HepG2 (cell line): ENCODE data around the gene CSNK2A1. TPM values are rescaled to one million over a fixed set of nuclear protein-coding genes. Genes with fewer than 3 reads are reported as not detected.
A peak's percentile ranks its signal among the peaks of the same experiment; 100 is the strongest.

Experiments
- CBX2 ChIP-seq, 2 experiments: fragments of 200-600 bp in 1 of 2; sonication (generic); formaldehyde crosslinking in 1 of 2; IDR thresholded peaks; 2 replicates each; pipeline versions ENCODE4 v1.7.0 to v1.8.1; 2018 to 2022; ENCODE audit warnings: low read depth in 2 of 2, low read length in 1 of 2, mild to moderate bottlenecking in 1 of 2, missing genetic modification reagents in 1 of 2
- HOXA5 ChIP-seq: sonication (generic); formaldehyde crosslinking; IDR thresholded peaks from 2 replicates; pipeline ENCODE4 v1.4.0; 2020; ENCODE audit warnings: missing genetic modification reagents
- PAF1 ChIP-seq: IDR thresholded peaks from 2 replicates; pipeline ENCODE4 v1.6.1; 2016; ENCODE audit warnings: missing genetic modification reagents, missing compliant biosample characterization
- SKIL ChIP-seq: sonication (generic); formaldehyde crosslinking; IDR thresholded peaks from 2 replicates; pipeline ENCODE4 v1.8.0; 2022; ENCODE audit warnings: missing genetic modification reagents, mild to moderate bottlenecking, moderate library complexity, borderline replicate concordance
- SNAPC4 ChIP-seq: sonication (generic); formaldehyde crosslinking; IDR thresholded peaks from 2 replicates; pipeline ENCODE4 v1.4.0; 2020; ENCODE audit warnings: mild to moderate bottlenecking, missing genetic modification reagents
- SOX6 ChIP-seq, 2 experiments: fragments of 450-650 bp in 1 of 2; sonication (generic) in 1 of 2; formaldehyde crosslinking in 1 of 2; IDR thresholded peaks; 2 replicates each; pipeline versions ENCODE4 v1.4.0 to v1.6.1; 2017 to 2020; ENCODE audit warnings: antibody characterized with exemption in 1 of 2, mild to moderate bottlenecking in 1 of 2, missing genetic modification reagents in 1 of 2
- SYNCRIP ChIP-seq: fragments of 200-400 bp; formaldehyde crosslinking; IDR thresholded peaks from 2 replicates; pipeline ENCODE4 v1.6.1; 2018; ENCODE audit warnings: mild to moderate bottlenecking, low read depth, low read length; ENCODE audit not compliant: insufficient read depth
- TBL1XR1 ChIP-seq: fragments of 150-350 bp; IDR thresholded peaks from 2 replicates; pipeline ENCODE4 v1.6.1; 2014; ENCODE audit warnings: borderline replicate concordance, low read length; ENCODE audit not compliant: partially characterized antibody
- ZNF253 ChIP-seq: sonication (generic); formaldehyde crosslinking; IDR thresholded peaks from 2 replicates; pipeline ENCODE4 v1.8.0; 2022; ENCODE audit warnings: mild to moderate bottlenecking, missing genetic modification reagents, borderline replicate concordance
- ZNF720 ChIP-seq: sonication (generic); formaldehyde crosslinking; IDR thresholded peaks from 2 replicates; pipeline ENCODE4 v1.4.0; 2020; ENCODE audit warnings: missing genetic modification reagents
- ZNF749 ChIP-seq: sonication (generic); formaldehyde crosslinking; IDR thresholded peaks from 2 replicates; pipeline ENCODE4 v1.8.0; 2022; ENCODE audit warnings: mild to moderate bottlenecking, missing genetic modification reagents, moderate library complexity, borderline replicate concordance
- ZNF878 ChIP-seq: sonication (generic); formaldehyde crosslinking; IDR thresholded peaks from 2 replicates; pipeline ENCODE4 v1.8.1; 2023; ENCODE audit warnings: mild to moderate bottlenecking, missing genetic modification reagents, moderate library complexity
- ZSCAN29 ChIP-seq: sonication (generic); formaldehyde crosslinking; conservative IDR thresholded peaks from 2 replicates; pipeline ENCODE4 v1.4.0; 2020; ENCODE audit warnings: mild to moderate bottlenecking, missing genetic modification reagents
- polyA plus RNA-seq, 8 experiments: library from polyadenylated mRNA; depleted of rRNA in 3 of 8; stranded (reverse) in 7 of 8; unstranded in 1 of 8; fragments of >200 nt; fragmentation: Illumina TruSeq in 4 of 8; extraction: Trizol in 4 of 8; gene quantifications; 2 replicates each; pipeline versions ENCODE4 v1.2.1 to v1.2.3, GENCODE V29; 2011 to 2016; ENCODE audit warnings: low read depth in 4 of 8, missing spikeins in 1 of 8, mixed read lengths in 1 of 8; ENCODE audit not compliant: insufficient read depth in 1 of 8
- total RNA-seq, 5 experiments: library from RNA; depleted of rRNA; stranded (reverse); fragments of >200 nt; fragmentation: Illumina TruSeq; extraction: Trizol; gene quantifications; 2 replicates each; pipeline ENCODE4 v1.2.3, GENCODE V29; 2016; ENCODE audit warnings: low read depth in 1 of 5
- TF ChIP-seq, protein P1 (sequence below): sonication (generic); formaldehyde crosslinking; IDR thresholded peaks from 2 replicates; pipeline ENCODE4 v1.5.0; 2020; ENCODE audit warnings: missing genetic modification reagents
- TF ChIP-seq, protein P2 (sequence below): sonication (generic); formaldehyde crosslinking; IDR thresholded peaks from 2 replicates; pipeline ENCODE4 v1.4.0; 2020; ENCODE audit warnings: mild to moderate bottlenecking, missing genetic modification reagents

Gene CSNK2A1
- total and polyA plus RNA-seq, 2 of the 13 experiments (the other 11 are each of a cell fraction or from before 2014, with no cell fraction given) = 153 to 231 TPM

GRCh38 chr20:542777-543368, 717 bp downstream of the CSNK2A1 start (continued):
- TF ChIP-seq, protein P1, sequence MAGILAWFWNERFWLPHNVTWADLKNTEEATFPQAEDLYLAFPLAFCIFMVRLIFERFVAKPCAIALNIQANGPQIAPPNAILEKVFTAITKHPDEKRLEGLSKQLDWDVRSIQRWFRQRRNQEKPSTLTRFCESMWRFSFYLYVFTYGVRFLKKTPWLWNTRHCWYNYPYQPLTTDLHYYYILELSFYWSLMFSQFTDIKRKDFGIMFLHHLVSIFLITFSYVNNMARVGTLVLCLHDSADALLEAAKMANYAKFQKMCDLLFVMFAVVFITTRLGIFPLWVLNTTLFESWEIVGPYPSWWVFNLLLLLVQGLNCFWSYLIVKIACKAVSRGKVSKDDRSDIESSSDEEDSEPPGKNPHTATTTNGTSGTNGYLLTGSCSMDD (CRISPR knock-in tag) = no peak
- TF ChIP-seq ZNF749 (no peak), CBX2 (IDR thresholded peaks at IDR 0.05; ENCODE audit: low read depth, low read length) (no peak), CBX2 (CRISPR knock-in tag; IDR thresholded peaks at IDR 0.05; ENCODE audit: low read depth) (no peak), ZNF253 (CRISPR knock-in tag) (no peak), SOX6 (IDR thresholded peaks at IDR 0.05) (no peak), SOX6 (CRISPR knock-in tag; IDR thresholded peaks at IDR 0.05) (no peak), SKIL (CRISPR knock-in tag) (no peak; the same call in 1 of the 2 replicates), SYNCRIP (no peak), PAF1 (CRISPR knock-in tag) (no peak), TBL1XR1 (no peak), HOXA5 (0 out of 2 replicates have a peak, but pooled peaks have one; percentile 22), ZSCAN29 (CRISPR knock-in tag) (no peak), ZNF720 (CRISPR knock-in tag) (no peak), ZNF878 (CRISPR knock-in tag) (no peak), SNAPC4 (CRISPR knock-in tag) (no peak)
- TF ChIP-seq, protein P2, sequence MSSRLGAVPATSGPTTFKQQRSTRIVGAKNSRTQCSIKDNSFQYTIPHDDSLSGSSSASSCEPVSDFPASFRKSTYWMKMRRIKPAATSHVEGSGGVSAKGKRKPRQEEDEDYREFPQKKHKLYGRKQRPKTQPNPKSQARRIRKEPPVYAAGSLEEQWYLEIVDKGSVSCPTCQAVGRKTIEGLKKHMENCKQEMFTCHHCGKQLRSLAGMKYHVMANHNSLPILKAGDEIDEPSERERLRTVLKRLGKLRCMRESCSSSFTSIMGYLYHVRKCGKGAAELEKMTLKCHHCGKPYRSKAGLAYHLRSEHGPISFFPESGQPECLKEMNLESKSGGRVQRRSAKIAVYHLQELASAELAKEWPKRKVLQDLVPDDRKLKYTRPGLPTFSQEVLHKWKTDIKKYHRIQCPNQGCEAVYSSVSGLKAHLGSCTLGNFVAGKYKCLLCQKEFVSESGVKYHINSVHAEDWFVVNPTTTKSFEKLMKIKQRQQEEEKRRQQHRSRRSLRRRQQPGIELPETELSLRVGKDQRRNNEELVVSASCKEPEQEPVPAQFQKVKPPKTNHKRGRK (CRISPR knock-in tag) = no peak
